SKM-1 treated with dmso at 0.1 percent for 144 hours (cell line): ENCODE measurements around the gene KLHL41.
A peak's percentile ranks its signal among the peaks of the same experiment; 100 is the strongest.
"Not testable (repeated sequence)": the region's sequence is repeated elsewhere in the genome, so short reads cannot be mapped to it uniquely, and the experiment has no call there.

Experiments
- DNase-seq: peaks from one replicate; lab custom pipeline; 2025; ENCODE audit not compliant: unreplicated experiment; lab: John Stamatoyannopoulos, UW

Gene KLHL41

GRCh38 chr2:169509955-169510354 is 453 bp downstream of the KLHL41 start:
- DNase-seq, result no peak

DNA sequence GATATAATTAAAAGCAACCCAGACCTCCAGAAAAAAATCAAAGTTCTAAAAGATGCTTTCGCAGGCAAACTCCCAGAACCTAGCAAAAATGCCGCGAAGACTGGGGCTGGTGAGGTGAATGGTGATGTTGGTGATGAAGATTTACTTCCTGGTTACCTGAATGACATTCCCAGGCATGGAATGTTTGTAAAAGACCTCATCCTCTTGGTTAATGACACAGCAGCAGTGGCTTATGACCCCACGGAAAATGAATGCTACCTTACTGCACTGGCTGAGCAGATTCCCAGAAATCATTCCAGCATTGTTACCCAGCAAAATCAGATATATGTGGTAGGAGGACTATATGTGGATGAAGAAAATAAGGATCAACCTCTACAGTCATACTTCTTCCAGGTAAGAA is 994 bp downstream of the KLHL41 start:
- DNase-seq, result no peak

DNA sequence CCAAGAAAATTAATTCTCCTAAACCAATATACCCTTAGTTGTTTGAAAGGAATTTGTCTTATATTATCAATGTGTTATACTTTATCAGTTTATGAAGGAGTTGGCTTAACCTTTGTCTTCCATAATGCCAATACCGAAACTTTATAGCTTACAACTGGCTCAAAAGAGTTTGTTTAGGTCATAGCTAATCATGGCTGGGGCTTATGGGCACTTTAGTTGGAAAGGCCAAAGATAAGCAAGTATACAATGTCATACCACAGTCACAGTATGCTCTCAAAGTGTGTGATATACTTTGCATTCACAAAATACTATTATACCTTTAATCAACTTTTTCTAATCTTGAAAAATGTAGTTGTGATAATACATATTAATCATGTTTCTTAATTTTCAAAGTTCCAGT is 2.3 kb downstream of the KLHL41 start:
- DNase-seq, result no peak

GRCh38 chr2:169512525-169512924 is 3.0 kb downstream of the KLHL41 start:
- no peak for DNase-seq

- DNase-seq, result no peak
Observed at GRCh38 chr2:169513094-169513493, 3.6 kb downstream of the KLHL41 start.

DNA sequence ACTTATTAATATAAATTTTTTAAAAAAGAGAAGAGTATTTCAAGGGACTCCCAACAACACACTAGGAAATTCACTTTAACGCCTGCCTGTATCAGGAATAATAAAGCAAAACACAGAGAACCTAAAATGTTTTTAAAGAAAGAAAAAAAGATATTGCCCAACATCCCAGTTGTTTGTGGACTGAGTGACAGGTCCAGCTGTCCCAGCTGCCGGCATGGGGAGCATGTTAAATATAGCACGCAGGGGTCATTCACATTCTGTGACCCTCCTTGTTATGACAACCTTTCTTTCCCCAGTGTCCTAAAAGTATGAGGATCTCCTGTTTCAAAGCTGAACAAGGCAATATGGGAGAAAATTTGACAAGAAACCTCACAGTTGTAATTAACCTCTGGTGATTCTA is 4.4 kb downstream of the KLHL41 start:
- no peak for DNase-seq

DNA sequence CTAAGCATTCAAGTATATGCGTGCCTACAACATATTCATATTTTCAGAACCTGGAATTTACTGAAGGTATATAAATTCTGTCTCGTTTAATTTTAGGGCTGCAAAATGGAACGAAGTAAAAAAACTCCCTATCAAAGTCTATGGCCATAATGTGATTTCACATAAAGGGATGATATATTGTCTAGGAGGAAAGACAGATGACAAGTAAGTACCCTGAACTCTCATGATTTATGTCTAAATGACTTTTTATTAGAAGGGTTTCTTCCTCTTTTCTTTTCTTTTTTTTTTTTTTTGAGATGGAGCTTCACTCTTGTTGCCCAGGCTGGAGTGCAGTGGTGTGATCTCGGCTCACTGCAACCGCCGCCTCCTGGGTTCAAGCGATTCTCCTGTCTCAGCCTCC is 5.3 kb downstream of the KLHL41 start:
- DNase-seq, result not testable (repeated sequence)

- not testable (repeated sequence) for DNase-seq
Observed at GRCh38 chr2:169516488-169516995, 7.0 kb downstream of the KLHL41 start.

- no peak for DNase-seq
Observed at GRCh38 chr2:169520896-169521295, 11.4 kb downstream of the KLHL41 start.

DNA sequence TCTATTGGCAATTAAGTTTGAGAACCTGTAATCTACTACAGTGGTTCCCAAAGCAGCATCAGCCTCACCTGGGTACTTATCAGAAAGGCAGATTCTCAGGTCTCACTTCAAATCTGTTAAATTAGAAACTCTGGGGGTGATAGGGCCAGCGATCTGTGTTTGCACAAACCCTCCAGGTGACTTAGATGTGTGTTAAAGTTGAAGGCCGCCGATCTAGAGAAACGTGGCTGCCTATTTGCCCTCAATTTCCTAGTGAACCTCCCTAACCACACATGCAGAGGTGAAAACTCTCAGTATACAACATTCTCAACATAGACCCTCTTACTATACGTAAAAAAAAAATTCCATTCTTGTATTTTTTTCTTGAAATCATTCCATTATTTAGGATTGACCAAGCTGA is 14.2 kb downstream of the KLHL41 start:
- no peak for DNase-seq

- DNase-seq, result no peak
Observed at GRCh38 chr2:169525434-169525833, 15.9 kb downstream of the KLHL41 start.

DNA sequence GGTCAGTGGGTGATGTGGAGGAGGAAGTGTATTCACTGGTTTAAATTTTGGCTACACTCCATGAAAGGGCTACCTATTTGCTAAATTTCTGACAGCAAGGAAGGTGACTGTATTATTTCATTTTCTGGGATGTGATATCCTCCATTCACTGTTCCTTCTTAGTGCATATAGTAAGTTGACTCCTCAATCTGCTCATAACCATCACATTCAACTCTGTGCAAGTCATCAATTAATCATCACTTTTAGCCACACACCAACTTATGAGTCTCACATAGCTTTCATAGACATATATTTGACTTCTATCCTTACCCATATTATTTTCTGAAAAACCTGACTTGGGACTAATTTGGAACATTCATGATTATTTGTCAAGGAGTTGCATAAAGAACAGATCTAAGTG is 16.9 kb downstream of the KLHL41 start:
- no peak for DNase-seq

DNA sequence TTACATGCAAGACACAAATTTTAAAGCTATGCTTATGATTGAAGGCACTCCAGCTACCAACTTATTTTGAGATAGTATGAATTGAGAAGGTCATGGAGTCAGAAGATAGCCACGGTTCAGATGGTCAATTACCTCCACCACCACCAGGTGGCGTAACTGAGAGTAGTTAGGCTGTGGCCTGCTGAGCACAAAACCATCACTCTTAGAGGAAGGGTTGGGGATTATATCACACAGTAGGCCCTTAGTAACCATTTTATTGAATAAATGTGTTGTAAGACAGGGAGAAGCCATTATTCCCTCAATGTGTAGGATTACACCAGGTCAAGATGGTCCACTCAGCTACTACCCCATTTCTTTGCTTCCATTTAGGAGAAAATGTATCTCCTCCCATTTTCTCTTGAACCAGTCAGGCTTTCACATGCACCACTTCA is 18.8 kb downstream of the KLHL41 start:
- peak; percentile 54 for DNase-seq

- not testable (repeated sequence) for DNase-seq
Observed at GRCh38 chr2:169539460-169539859, 30.0 kb downstream of the KLHL41 start.

GRCh38 chr2:169540146-169540545 is 30.6 kb downstream of the KLHL41 start:
- no peak for DNase-seq

GRCh38 chr2:169542433-169542832 is 32.9 kb downstream of the KLHL41 start:
- no peak for DNase-seq

DNA sequence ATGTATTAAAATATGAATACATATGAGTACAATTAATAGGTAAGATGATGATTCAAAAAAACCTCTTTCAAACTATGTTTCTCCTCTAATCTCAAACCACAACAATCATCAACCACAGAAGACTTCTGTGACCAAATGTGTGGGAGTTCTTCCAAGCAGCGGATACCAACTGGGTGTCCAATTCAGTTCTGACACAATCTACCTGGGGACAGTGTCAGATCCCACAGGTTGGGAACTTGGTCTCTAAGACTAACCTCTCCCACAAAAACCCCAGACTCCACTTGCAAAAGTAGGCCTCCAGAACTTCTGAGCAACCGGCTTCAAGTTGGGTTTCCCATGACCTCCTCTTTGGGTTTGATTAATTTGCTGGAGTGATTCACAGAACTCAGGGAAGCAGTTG is 37.3 kb downstream of the KLHL41 start:
- no peak for DNase-seq

DNA sequence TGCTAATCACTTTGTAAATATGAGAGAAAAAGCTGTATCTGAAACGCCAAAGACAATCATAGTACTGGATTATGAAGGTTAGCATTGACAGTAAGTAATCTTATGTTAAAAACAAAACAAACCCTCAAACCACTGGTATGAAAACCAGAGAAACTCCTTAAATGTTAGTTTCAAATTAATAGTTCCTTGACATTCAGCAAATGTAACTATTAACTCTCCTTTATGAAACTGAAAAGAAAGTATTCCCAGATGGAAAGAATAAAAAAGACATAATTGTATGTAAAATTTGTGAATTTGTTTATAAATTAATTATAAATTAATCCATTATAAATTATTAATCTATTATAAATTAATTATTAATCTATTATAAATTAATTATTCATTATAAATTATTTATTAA is 51.9 kb downstream of the KLHL41 start:
- DNase-seq, result no peak

- DNase-seq, result not testable (repeated sequence)
Observed at GRCh38 chr2:169562084-169562483, 52.6 kb downstream of the KLHL41 start.

DNA sequence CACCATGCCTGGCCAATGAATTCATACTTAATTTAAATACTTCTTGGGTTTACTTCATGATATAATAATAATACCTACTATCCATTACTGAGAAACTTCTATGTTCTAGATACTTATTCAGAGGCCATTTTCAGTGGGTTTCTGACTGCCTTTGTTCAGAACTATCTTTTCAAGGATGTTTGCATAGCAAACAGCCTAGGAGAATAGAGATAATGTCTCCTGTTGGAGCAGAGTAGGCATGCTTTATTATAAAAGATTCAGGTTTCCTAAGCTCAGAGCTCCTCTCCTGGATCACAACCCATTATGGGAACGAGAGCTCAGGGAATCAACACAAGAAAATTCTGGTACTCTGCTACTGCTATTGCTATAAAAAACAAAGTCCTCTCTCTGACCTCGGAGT is 53.0 kb downstream of the KLHL41 start:
- DNase-seq, result no peak

GRCh38 chr2:169565686-169566085 is 56.2 kb downstream of the KLHL41 start:
- DNase-seq, result no peak

GRCh38 chr2:169569948-169570347 is 60.4 kb downstream of the KLHL41 start:
- DNase-seq, result no peak

- not testable (repeated sequence) for DNase-seq
Observed at GRCh38 chr2:169570752-169571151, 61.2 kb downstream of the KLHL41 start.

DNA sequence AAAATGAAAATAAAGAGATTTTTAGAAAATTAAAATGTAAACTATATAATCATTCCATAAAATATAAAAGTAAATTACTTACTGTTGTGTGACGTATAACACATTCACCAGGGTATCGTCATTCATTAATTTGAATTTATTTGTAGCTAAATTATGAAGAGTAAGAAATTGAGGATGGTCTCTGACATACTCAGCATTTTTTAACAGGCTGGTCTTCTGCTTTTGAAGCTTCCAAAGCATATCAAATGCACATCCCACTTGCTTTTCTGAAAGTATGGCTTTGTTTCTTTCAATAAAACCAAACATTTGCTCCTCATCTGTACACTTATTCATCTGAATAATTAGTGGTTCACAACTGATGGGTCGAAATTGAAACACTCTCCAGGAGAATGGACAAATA is 62.1 kb downstream of the KLHL41 start:
- DNase-seq, result no peak
